ENCODE data around the gene MICALL2.

MICALL2 gene

DNA sequence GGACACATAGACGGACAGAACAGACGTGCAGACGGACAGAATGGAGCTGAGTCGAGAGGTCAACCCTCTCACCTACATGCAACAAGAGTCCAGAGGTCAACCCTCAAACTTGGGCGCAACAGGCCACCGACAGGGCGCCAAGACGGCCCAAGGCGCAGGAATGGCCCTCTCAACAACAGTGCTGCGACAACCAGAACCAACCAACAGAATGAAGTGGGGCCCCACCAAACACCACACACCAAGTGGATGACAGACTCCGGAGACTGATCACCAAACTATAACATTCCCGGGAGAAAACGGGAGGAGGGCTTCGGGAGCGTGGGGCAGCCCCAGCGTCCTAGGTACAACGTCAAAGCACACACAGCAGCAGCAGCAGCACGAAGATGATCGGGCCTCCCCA is 31.6 kb upstream of the MICALL2 start:
- no peak overlapping the region for H3K27ac ChIP-seq
- TF ChIP-seq ZFX (IDR thresholded peaks at IDR 0.05; ENCODE audit: borderline replicate concordance): no peak
- TF ChIP-seq, protein P1, sequence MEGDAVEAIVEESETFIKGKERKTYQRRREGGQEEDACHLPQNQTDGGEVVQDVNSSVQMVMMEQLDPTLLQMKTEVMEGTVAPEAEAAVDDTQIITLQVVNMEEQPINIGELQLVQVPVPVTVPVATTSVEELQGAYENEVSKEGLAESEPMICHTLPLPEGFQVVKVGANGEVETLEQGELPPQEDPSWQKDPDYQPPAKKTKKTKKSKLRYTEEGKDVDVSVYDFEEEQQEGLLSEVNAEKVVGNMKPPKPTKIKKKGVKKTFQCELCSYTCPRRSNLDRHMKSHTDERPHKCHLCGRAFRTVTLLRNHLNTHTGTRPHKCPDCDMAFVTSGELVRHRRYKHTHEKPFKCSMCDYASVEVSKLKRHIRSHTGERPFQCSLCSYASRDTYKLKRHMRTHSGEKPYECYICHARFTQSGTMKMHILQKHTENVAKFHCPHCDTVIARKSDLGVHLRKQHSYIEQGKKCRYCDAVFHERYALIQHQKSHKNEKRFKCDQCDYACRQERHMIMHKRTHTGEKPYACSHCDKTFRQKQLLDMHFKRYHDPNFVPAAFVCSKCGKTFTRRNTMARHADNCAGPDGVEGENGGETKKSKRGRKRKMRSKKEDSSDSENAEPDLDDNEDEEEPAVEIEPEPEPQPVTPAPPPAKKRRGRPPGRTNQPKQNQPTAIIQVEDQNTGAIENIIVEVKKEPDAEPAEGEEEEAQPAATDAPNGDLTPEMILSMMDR (IDR thresholded peaks at IDR 0.05): no peak

DNA sequence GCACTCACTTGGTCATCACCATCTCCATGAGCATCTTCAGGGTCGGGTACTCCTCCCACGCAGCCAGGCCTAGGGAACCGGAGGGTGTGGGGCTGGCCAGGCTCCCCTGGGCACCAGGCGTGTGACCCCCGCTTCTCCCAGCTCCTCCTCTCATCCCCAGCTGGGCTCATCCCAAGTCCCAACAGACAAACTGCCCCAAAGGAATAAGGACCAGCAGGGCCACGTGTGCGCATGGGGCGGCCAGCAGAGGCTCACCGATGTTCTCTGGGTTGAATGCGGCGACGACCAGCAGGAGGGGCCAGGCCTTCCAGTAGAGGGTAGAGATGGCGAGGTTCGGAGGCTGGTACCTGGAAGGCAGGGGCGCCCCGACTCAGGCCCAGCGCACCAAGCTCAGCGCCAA is 30.1 kb upstream of the MICALL2 start:
- TF ChIP-seq, protein P1 (IDR thresholded peaks at IDR 0.05): no peak
- no peak for TF ChIP-seq ZFX (IDR thresholded peaks at IDR 0.05; ENCODE audit: borderline replicate concordance)
- H3K27ac ChIP-seq: no peak overlapping the region

DNA sequence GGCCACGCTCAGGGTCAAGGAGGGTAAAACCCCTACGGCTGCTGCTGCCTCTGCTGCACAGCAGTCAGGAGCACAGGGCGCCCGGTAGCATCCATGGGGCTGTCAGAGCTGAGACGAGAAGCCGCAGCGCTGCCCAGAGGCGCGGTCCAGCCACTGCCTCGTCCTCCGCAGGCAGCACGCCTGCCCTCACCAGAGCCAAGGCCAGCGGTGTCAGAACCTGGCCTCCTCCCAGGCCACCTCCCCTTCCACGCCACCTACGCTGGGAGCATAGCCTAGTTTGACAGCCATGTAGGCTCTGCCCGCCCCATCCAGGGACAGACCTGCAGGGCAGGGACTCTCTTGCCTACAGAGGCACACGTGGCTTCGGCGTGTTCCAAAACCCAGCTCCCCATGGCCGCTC is 28.7 kb upstream of the MICALL2 start:
- H3K27ac ChIP-seq: no peak overlapping the region
- no peak for TF ChIP-seq ZFX (IDR thresholded peaks at IDR 0.05; ENCODE audit: borderline replicate concordance)
- TF ChIP-seq, protein P1 (IDR thresholded peaks at IDR 0.05): no peak

DNA sequence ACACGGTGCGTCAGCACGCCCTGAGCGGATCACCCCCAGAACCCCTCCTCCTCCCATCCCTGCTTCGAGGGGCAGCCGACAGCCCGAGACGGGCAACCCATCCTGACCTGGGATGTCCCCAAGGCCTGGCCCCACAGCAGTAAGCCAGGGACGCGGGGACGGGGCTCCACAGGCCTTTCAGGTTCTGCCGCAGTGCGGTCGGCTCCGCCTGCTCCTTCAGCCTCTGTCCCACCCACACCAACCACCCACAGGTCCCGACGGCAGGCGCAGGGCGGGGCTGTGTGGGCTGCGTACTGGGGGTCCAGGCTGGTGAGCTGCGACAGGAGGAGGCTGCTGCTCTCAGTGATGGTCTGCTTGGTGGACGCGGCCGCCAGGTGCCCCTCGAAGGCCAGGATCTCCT is 28.2 kb upstream of the MICALL2 start:
- H3K27ac ChIP-seq: no peak overlapping the region
- TF ChIP-seq, protein P1 (IDR thresholded peaks at IDR 0.05): no peak
- TF ChIP-seq ZFX (IDR thresholded peaks at IDR 0.05; ENCODE audit: borderline replicate concordance): no peak

DNA sequence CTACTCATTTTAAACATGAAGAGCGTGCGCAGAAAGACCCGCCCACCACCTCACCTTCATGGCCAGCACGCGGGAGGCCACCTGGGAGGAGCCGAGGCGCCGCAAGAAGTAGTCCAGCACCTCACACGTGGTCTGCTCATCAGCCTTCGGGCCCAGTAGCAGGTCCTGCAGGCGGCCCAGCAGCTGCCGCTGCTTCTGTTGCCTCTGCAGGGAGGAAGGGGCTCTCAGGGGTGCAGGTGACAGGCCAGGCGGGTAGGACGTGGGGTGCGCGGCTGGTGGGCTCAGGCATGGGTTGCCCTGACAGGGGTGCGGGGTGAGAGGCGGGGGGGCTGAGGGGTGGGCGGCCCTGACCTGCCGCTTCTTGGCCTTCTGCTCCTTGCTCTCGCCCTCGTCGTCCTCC is 27.3 kb upstream of the MICALL2 start:
- TF ChIP-seq, protein P1 (IDR thresholded peaks at IDR 0.05): no peak
- no peak for TF ChIP-seq ZFX (IDR thresholded peaks at IDR 0.05; ENCODE audit: borderline replicate concordance)

DNA sequence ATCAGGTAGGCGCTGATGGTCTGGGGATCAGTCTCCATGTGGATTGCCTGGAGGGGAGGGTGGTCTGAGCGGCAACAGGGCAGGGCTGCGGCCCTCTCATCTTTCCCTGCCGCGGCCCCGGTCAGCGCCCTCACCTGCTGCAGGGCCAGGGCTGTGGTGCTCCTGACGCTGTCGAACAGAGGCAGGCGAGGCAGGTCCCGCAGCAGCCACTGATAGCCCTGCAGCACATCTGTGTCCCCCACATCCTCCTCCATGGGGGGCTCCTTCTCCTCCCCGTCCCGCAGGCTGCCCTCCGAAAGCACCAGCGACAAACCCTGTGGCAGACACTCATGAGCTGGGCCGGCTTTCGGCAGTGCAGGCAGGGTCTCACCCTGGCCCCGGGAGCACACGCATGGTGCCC is 25.9 kb upstream of the MICALL2 start:
- no peak for TF ChIP-seq ZFX (IDR thresholded peaks at IDR 0.05; ENCODE audit: borderline replicate concordance)
- TF ChIP-seq, protein P1 (IDR thresholded peaks at IDR 0.05): no peak
- no peak overlapping the region for H3K27ac ChIP-seq

More for the DNA sequence above, 27.3 kb upstream of the MICALL2 start:
- H3K27ac ChIP-seq: no peak overlapping the region

DNA sequence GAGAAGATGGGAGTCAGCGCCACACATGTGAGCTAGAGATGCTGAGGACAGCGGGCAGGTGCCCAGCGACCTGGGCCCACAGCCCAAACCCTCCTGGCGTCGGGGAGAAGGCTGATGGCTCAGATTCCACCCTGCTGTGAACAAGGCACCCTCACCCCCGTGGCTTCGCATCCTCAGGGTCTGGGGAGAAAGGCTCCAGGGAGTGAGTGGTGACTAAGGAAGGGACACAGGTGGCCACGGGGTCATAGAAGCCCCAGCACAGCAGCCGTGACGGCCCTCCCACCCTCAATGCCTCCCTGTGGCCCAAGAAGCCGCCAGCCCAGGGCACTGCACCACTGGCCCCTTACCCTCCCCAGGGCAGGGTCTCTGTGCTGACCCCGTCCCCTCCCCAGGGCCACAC is 25.3 kb upstream of the MICALL2 start:
- no peak overlapping the region for H3K27ac ChIP-seq
- TF ChIP-seq ZFX (IDR thresholded peaks at IDR 0.05; ENCODE audit: borderline replicate concordance): no peak
- TF ChIP-seq, protein P1 (IDR thresholded peaks at IDR 0.05): no peak

Data from 22Rv1 (cell line).